ENCODE results near the gene KCNJ6. TPM values are rescaled to one million over a fixed set of nuclear protein-coding genes. Genes with fewer than 3 reads are reported as not detected.

KCNJ6 gene
- total and polyA plus RNA-seq, 7 donors: under 0.01 to 0.01 TPM; not detected in 5

- WGBS, 3 donors: 38 to 55% (median 49%) methylated on average over 3 of the region's 3 CpGs
These were observed 94.3 kb downstream of the KCNJ6 start for GRCh38 chr21:37821786-37822450.

GRCh38 chr21:37821092-37821491 is 95.2 kb downstream of the KCNJ6 start:
- Histone ChIP-seq H3K9me3 (no peaks in the 10 kb centered on the region), H3K4me3 (no peak overlapping the region), H3K4me1 (no peaks in the 10 kb centered on the region), H3K27me3 (ENCODE audit: insufficient read depth in 3 of 3, low read length in 2 of 3) (peaks cover 0 to 4% (median 0%) of the 10 kb centered on the region in 3 donors), H3K27ac (no peak overlapping the region), H3K36me3 (ENCODE audit: insufficient read depth in 1 of 2, low read depth in 1 of 2) (no peaks in the 10 kb centered on the region)
- WGBS, 3 donors: 88 to 91% (median 91%) methylated on average over 2 of the region's 2 CpGs
- TF ChIP-seq, protein P1, sequence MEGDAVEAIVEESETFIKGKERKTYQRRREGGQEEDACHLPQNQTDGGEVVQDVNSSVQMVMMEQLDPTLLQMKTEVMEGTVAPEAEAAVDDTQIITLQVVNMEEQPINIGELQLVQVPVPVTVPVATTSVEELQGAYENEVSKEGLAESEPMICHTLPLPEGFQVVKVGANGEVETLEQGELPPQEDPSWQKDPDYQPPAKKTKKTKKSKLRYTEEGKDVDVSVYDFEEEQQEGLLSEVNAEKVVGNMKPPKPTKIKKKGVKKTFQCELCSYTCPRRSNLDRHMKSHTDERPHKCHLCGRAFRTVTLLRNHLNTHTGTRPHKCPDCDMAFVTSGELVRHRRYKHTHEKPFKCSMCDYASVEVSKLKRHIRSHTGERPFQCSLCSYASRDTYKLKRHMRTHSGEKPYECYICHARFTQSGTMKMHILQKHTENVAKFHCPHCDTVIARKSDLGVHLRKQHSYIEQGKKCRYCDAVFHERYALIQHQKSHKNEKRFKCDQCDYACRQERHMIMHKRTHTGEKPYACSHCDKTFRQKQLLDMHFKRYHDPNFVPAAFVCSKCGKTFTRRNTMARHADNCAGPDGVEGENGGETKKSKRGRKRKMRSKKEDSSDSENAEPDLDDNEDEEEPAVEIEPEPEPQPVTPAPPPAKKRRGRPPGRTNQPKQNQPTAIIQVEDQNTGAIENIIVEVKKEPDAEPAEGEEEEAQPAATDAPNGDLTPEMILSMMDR (IDR thresholded peaks at IDR 0.05): no peak
- ATAC-seq: no peak
- no peak for DNase-seq
- intact Hi-C loops (cut with DNase I): no loop called here

More at GRCh38 chr21:37821786-37822450, 94.3 kb downstream of the KCNJ6 start:
- Histone ChIP-seq H3K4me3 (no peak overlapping the region), H3K27me3 (ENCODE audit: insufficient read depth in 3 of 3, low read length in 2 of 3) (peaks cover 0 to 4% (median 0%) of the 10 kb centered on the region in 3 donors), H3K27ac (no peak overlapping the region), H3K36me3 (ENCODE audit: insufficient read depth in 1 of 2, low read depth in 1 of 2) (no peaks in the 10 kb centered on the region), H3K9me3 (no peaks in the 10 kb centered on the region), H3K4me1 (no peaks in the 10 kb centered on the region)
- ATAC-seq (no peak), DNase-seq (no peak)
- intact Hi-C loops (cut with DNase I): no loop called here
- TF ChIP-seq, protein P1 (IDR thresholded peaks at IDR 0.05): no peak

DNA sequence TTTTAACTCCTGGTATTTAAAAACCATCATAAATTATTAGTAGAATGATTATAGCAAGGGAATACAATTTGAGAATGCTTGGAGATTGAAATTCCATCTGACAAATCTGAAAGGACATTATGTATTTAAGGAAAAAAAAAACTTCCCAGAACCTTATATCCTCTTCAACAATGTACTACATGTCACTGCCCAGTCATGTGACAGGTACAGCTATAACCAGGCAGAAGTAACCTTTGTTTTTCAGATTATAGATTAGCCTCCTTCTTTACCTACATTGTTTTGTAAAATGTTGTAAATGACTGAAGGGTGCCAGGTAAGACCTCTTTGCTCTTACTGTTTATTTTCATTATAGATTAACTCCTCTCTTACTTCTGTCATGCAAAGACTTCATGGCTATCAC is 96.9 kb downstream of the KCNJ6 start:
- DNase-seq (no peak), ATAC-seq (no peak)
- TF ChIP-seq, protein P1 (IDR thresholded peaks at IDR 0.05): no peak
- intact Hi-C loops (cut with DNase I): no loop called here
- no peaks in the 10 kb centered on the region for H3K36me3 ChIP-seq (ENCODE audit: insufficient read depth in 1 of 2, low read depth in 1 of 2)
- H3K4me1 ChIP-seq: no peaks in the 10 kb centered on the region
- H3K27ac ChIP-seq: no peak overlapping the region
- H3K27me3 ChIP-seq (ENCODE audit: insufficient read depth in 3 of 3, low read length in 2 of 3): no peaks in the 10 kb centered on the region
- no peaks in the 10 kb centered on the region for H3K9me3 ChIP-seq
- H3K4me3 ChIP-seq: no peak overlapping the region

GRCh38 chr21:37817242-37817641 is 99.0 kb downstream of the KCNJ6 start:
- DNase-seq (no peak), ATAC-seq (no peak)
- Histone ChIP-seq H3K27ac (no peak overlapping the region), H3K9me3 (peaks cover 6% of the 10 kb centered on the region), H3K4me1 (no peaks in the 10 kb centered on the region), H3K27me3 (ENCODE audit: insufficient read depth in 3 of 3, low read length in 2 of 3) (no peaks in the 10 kb centered on the region), H3K4me3 (no peak overlapping the region), H3K36me3 (ENCODE audit: insufficient read depth in 1 of 2, low read depth in 1 of 2) (no peaks in the 10 kb centered on the region)
- TF ChIP-seq, protein P1 (IDR thresholded peaks at IDR 0.05): no peak
- intact Hi-C loops (cut with DNase I): no loop called here

DNA sequence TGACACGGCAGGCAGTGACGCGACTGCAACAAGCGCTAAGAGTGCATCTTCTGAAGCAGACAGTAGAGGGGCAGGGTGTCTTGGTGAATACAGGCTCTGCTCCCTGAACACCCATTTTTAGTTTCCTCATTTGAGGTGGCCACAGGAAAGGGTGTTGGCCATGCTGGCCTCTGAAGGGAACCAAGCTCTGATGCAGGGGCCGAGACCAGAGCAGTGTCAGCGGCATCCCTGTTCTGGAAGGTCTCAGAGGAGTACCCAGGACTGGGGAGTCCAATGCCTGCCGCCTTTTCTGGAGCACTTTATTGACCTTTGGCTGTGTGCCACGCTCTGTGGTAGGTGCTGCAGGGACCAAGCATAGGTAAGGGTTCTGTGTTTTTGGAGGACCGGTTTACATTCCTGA is 100.4 kb downstream of the KCNJ6 start:
- peaks cover 6% of the 10 kb centered on the region for H3K9me3 ChIP-seq
- DNase-seq: no peak
- no peaks in the 10 kb centered on the region for H3K27me3 ChIP-seq (ENCODE audit: insufficient read depth in 3 of 3, low read length in 2 of 3)
- intact Hi-C loops (cut with DNase I): no loop called here
- no peak overlapping the region for H3K27ac ChIP-seq
- ATAC-seq: no peak
- H3K36me3 ChIP-seq (ENCODE audit: insufficient read depth in 1 of 2, low read depth in 1 of 2): no peaks in the 10 kb centered on the region
- WGBS, 3 donors: 82 to 85% (median 85%) methylated on average over 9 of the region's 9 CpGs
- no peaks in the 10 kb centered on the region for H3K4me1 ChIP-seq
- TF ChIP-seq, protein P1 (IDR thresholded peaks at IDR 0.05): no peak
- H3K4me3 ChIP-seq: no peak overlapping the region
